Smooth muscle cell (in vitro differentiated cells): ENCODE results near the gene EML1. TPM values are rescaled to one million over a fixed set of nuclear protein-coding genes. Genes with fewer than 3 reads are reported as not detected.

Experiments
- DNase-seq: peaks from one replicate; lab custom pipeline; 2025; ENCODE audit not compliant: unreplicated experiment; lab: John Stamatoyannopoulos, UW
- H2AFZ ChIP-seq: fragments of 200-600 bp; sonication (generic); 2 replicates; pipeline ENCODE4 v1.6.0; 2016; ENCODE audit warnings: antibody characterized with exemption, low read depth, mild to moderate bottlenecking
- H3F3A ChIP-seq: fragments of 200-600 bp; sonication (generic); 2 replicates; pipeline ENCODE4 v1.6.0; 2017; ENCODE audit warnings: antibody characterized with exemption, low read depth
- H3K27ac ChIP-seq: fragments of 200-600 bp; sonication (generic); 2 replicates; pipeline ENCODE4 v1.5.1; 2016; ENCODE audit warnings: low read depth, mild to moderate bottlenecking
- H3K27me3 ChIP-seq: fragments of 200-600 bp; sonication (generic); 2 replicates; pipeline ENCODE4 v1.6.1; 2016; ENCODE audit warnings: low read depth, mild to moderate bottlenecking
- H3K36me3 ChIP-seq: fragments of 200-600 bp; sonication (generic); 2 replicates; pipeline ENCODE4 v1.5.1; 2016; ENCODE audit warnings: low read depth
- H3K4me1 ChIP-seq: fragments of 200-600 bp; sonication (generic); 2 replicates; pipeline ENCODE4 v1.5.1; 2016; ENCODE audit warnings: low read depth
- H3K4me2 ChIP-seq: fragments of 200-600 bp; sonication (generic); 2 replicates; pipeline ENCODE4 v1.6.0; 2016; ENCODE audit warnings: mild to moderate bottlenecking
- H3K4me3 ChIP-seq: fragments of 200-600 bp; sonication (generic); 2 replicates; pipeline ENCODE4 v1.5.1; 2016; ENCODE audit warnings: mild to moderate bottlenecking
- H3K79me2 ChIP-seq: fragments of 200-600 bp; sonication (generic); 2 replicates; pipeline ENCODE4 v1.6.0; 2016; ENCODE audit warnings: low read depth, mild to moderate bottlenecking
- H3K9ac ChIP-seq: fragments of 200-600 bp; sonication (generic); 2 replicates; pipeline ENCODE4 v1.6.0; 2016; ENCODE audit warnings: low read depth
- H3K9me3 ChIP-seq: fragments of 200-600 bp; sonication (generic); replicated peaks from 2 replicates; pipeline ENCODE4 v1.5.1; 2016; ENCODE audit warnings: low read depth
- H4K20me1 ChIP-seq: fragments of 200-600 bp; sonication (generic); 2 replicates; pipeline ENCODE4 v1.6.0; 2016; ENCODE audit warnings: low read depth
- WGBS: methylation state at CpG from one replicate; pipeline ENCODE4 v1.1.7; 2016; ENCODE audit warnings: low lambda C conversion rate; 5-methylcytosine and 5-hydroxymethylcytosine counted together
- polyA plus RNA-seq: library from polyadenylated mRNA; unstranded; fragments of >200 nt; fragmentation: Nextera tagmentation; extraction: Ambion mirVana; gene quantifications from 2 replicates; pipeline ENCODE4 v1.2.1, GENCODE V29; 2016
- total RNA-seq: library from RNA; depleted of rRNA; stranded (reverse); fragments of >200 nt; gene quantifications from 2 replicates; pipeline ENCODE4 v1.2.3, GENCODE V29; 2014
- TF ChIP-seq, protein P1 (sequence below): fragments of 200-600 bp; sonication (generic); IDR thresholded peaks from 2 replicates; pipeline ENCODE4 v1.5.1; 2017; ENCODE audit warnings: borderline replicate concordance, mild to moderate bottlenecking, antibody characterized with exemption; ENCODE audit not compliant: insufficient read depth, poor library complexity, severe bottlenecking

The EML1 gene
- total and polyA plus RNA-seq, 2 experiments from 2014 or later, result 13.0 to 31.2 TPM

- H2AFZ ChIP-seq, result no peak overlapping the region
- WGBS, result 89% methylated on average over 4 of the region's 4 CpGs
- no peak overlapping the region for H3K4me3 ChIP-seq
- H3K27me3 ChIP-seq, result no peaks in the 10 kb centered on the region
- peaks cover 51% of the 10 kb centered on the region for H3K79me2 ChIP-seq
- no peak overlapping the region for H3K9ac ChIP-seq
- H3K27ac ChIP-seq, result no peak overlapping the region
- no peaks in the 10 kb centered on the region for H3F3A ChIP-seq
- H3K36me3 ChIP-seq, result no peaks in the 10 kb centered on the region
- peaks cover 7% of the 10 kb centered on the region for H3K4me1 ChIP-seq
- peaks cover 29% of the 10 kb centered on the region for H4K20me1 ChIP-seq
- no peaks in the 10 kb centered on the region for H3K9me3 ChIP-seq
- DNase-seq, result no peak
- H3K4me2 ChIP-seq, result no peak overlapping the region
- TF ChIP-seq, protein P1, sequence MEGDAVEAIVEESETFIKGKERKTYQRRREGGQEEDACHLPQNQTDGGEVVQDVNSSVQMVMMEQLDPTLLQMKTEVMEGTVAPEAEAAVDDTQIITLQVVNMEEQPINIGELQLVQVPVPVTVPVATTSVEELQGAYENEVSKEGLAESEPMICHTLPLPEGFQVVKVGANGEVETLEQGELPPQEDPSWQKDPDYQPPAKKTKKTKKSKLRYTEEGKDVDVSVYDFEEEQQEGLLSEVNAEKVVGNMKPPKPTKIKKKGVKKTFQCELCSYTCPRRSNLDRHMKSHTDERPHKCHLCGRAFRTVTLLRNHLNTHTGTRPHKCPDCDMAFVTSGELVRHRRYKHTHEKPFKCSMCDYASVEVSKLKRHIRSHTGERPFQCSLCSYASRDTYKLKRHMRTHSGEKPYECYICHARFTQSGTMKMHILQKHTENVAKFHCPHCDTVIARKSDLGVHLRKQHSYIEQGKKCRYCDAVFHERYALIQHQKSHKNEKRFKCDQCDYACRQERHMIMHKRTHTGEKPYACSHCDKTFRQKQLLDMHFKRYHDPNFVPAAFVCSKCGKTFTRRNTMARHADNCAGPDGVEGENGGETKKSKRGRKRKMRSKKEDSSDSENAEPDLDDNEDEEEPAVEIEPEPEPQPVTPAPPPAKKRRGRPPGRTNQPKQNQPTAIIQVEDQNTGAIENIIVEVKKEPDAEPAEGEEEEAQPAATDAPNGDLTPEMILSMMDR, result no peak
Observed at GRCh38 chr14:99983251-99984015, 190.2 kb downstream of the EML1 start.

DNA sequence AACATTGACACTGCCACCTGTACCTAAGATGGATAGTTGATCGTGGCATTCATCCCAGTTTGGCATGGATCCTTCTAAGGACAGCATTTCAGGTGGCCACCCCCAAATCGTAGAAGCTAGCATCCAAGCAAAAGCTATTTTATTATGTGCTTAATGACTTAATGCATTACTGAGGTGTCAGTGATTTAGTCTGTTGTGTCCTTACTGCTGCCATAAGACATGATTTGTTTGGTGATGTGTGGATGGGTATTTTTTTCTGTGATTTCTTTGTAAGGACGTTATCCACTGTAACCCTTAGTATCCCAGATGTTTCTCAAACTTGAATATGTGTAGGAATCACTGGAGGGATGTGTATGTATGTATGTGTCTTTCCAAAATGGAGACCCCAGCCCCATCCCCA is 190.8 kb downstream of the EML1 start:
- H3K79me2 ChIP-seq, result peaks cover 45% of the 10 kb centered on the region
- H3K4me2 ChIP-seq, result no peak overlapping the region
- H3K27ac ChIP-seq, result no peak overlapping the region
- TF ChIP-seq, protein P1, result no peak
- peaks cover 7% of the 10 kb centered on the region for H3K4me1 ChIP-seq
- no peak overlapping the region for H2AFZ ChIP-seq
- H4K20me1 ChIP-seq, result peaks cover 29% of the 10 kb centered on the region
- no peak for DNase-seq
- H3K9me3 ChIP-seq, result no peaks in the 10 kb centered on the region
- WGBS, result 87% methylated on average over 3 of the region's 3 CpGs
- no peaks in the 10 kb centered on the region for H3K27me3 ChIP-seq
- H3K36me3 ChIP-seq, result no peaks in the 10 kb centered on the region
- H3K9ac ChIP-seq, result no peak overlapping the region
- H3K4me3 ChIP-seq, result no peak overlapping the region
- H3F3A ChIP-seq, result no peaks in the 10 kb centered on the region

DNA sequence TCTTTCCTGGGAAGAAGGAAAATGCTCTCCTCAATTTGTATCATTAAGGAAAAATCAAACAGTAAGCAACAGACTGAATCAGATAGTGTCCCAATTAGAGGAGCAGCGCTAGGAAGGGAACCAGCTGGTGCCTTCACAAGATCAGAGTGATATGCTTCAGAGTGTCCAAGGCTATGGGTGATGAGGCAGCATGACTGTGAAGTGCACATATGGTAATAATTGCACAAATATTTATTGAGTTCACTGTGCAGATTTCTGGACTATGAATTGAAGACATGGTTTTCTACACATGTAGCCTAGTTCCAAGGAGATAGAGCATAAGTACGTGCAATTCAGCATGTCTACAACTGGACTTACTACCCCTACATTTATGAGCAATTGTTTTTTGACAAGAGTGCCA is 193.2 kb downstream of the EML1 start:
- Histone ChIP-seq H3K27ac (no peak overlapping the region), H3K9me3 (no peaks in the 10 kb centered on the region), H3K9ac (no peak overlapping the region), H2AFZ (no peak overlapping the region), H3F3A (no peaks in the 10 kb centered on the region), H3K79me2 (peaks cover 49% of the 10 kb centered on the region), H3K27me3 (no peaks in the 10 kb centered on the region), H3K4me2 (no peak overlapping the region), H3K36me3 (no peaks in the 10 kb centered on the region), H3K4me1 (peaks cover 7% of the 10 kb centered on the region), H3K4me3 (no peak overlapping the region), H4K20me1 (peaks cover 28% of the 10 kb centered on the region)
- no peak for DNase-seq
- TF ChIP-seq, protein P1, result no peak
- WGBS, result 100% methylated on average over 2 of the region's 2 CpGs

GRCh38 chr14:99989032-99989431 is 195.8 kb downstream of the EML1 start:
- Histone ChIP-seq H3K27ac (no peak overlapping the region), H3K36me3 (no peaks in the 10 kb centered on the region), H4K20me1 (peaks cover 21% of the 10 kb centered on the region), H3K4me1 (no peaks in the 10 kb centered on the region), H3K9me3 (no peaks in the 10 kb centered on the region), H3K4me2 (no peak overlapping the region), H2AFZ (no peak overlapping the region), H3K9ac (no peak overlapping the region), H3F3A (no peaks in the 10 kb centered on the region), H3K27me3 (no peaks in the 10 kb centered on the region), H3K79me2 (peaks cover 59% of the 10 kb centered on the region), H3K4me3 (no peak overlapping the region)
- no peak for DNase-seq
- 96% methylated on average over 3 of the region's 3 CpGs for WGBS
- TF ChIP-seq, protein P1, result no peak
